DND-41 (cell line): ENCODE results near the gene UBE3D.

Experiments
- ATAC-seq: fragments of 200-7000 bp; cut with Tn5 transposase; 3 replicates; pipeline ENCODE4 v1.9.1; 2021; ENCODE audit warnings: low read depth; ENCODE audit not compliant: insufficient read depth
- DNase-seq: peaks from one replicate; pipeline ENCODE4 v3.0.0-alpha.2; 2020
- H2AFZ ChIP-seq: 2 replicates; pipeline ENCODE4 v1.6.0; 2012; ENCODE audit warnings: low read depth, low read length
- H3K27ac ChIP-seq: 2 replicates; pipeline ENCODE4 v1.5.1; 2012; ENCODE audit warnings: low read length, inconsistent platforms
- H3K27me3 ChIP-seq: fragments of 200-600 bp; sonication (generic); 2 replicates; pipeline ENCODE4 v1.6.0; 2012; ENCODE audit warnings: low read length, mild to moderate bottlenecking, inconsistent platforms; ENCODE audit not compliant: insufficient read depth, poor library complexity
- H3K36me3 ChIP-seq: 2 replicates; pipeline ENCODE4 v1.5.1; 2012; ENCODE audit warnings: low read length, inconsistent platforms; ENCODE audit not compliant: insufficient read depth
- H3K4me1 ChIP-seq: 2 replicates; pipeline ENCODE4 v1.5.1; 2012; ENCODE audit warnings: mild to moderate bottlenecking, low read length; ENCODE audit not compliant: insufficient read depth
- H3K4me2 ChIP-seq: 2 replicates; pipeline ENCODE4 v1.6.0; 2012; ENCODE audit warnings: mild to moderate bottlenecking, moderate library complexity, low read length, inconsistent platforms; ENCODE audit not compliant: insufficient read depth
- H3K4me3 ChIP-seq, 2 experiments: fragments of 200-600 bp in 1 of 2; shearing (Covaris generic) in 1 of 2; 2 replicates each; pipeline ENCODE4 v1.5.1; 2012 to 2016; ENCODE audit warnings: inconsistent platforms in 2 of 2, low read length in 2 of 2, mild to moderate bottlenecking in 2 of 2, low read depth in 1 of 2, moderate library complexity in 1 of 2
- H3K79me2 ChIP-seq: 2 replicates; pipeline ENCODE4 v1.6.0; 2012; ENCODE audit warnings: low read length, inconsistent platforms; ENCODE audit not compliant: insufficient read depth
- H3K9ac ChIP-seq: 2 replicates; pipeline ENCODE4 v1.6.0; 2012; ENCODE audit warnings: low read depth, mild to moderate bottlenecking, inconsistent platforms, low read length, moderate library complexity
- H3K9me3 ChIP-seq: 2 replicates; pipeline ENCODE4 v1.5.1; 2012; ENCODE audit warnings: low read length, moderate library complexity, mild to moderate bottlenecking, inconsistent platforms; ENCODE audit not compliant: insufficient read depth, severe bottlenecking
- H4K20me1 ChIP-seq: 2 replicates; pipeline ENCODE4 v1.6.0; 2012; ENCODE audit warnings: low read length; ENCODE audit not compliant: insufficient read depth
- CTCF ChIP-seq: IDR thresholded peaks from 2 replicates; pipeline ENCODE4 v1.5.1; 2012; ENCODE audit warnings: borderline replicate concordance, low read length, moderate library complexity, mild to moderate bottlenecking; ENCODE audit not compliant: poor library complexity, severe bottlenecking; ENCODE audit errors: extremely low read depth
- EZH2 ChIP-seq: IDR thresholded peaks from 3 replicates; pipeline ENCODE4 v1.6.1; 2012; ENCODE audit warnings: borderline replicate concordance, low read depth, mild to moderate bottlenecking, moderate library complexity, low read length, inconsistent platforms; ENCODE audit not compliant: severe bottlenecking

Gene UBE3D

GRCh38 chr6:82890240-82890639 lies 175.4 kb downstream of the UBE3D start:
- Histone ChIP-seq H3K79me2 (no peaks in the 10 kb centered on the region), H3K27me3 (no peaks in the 10 kb centered on the region), H2AFZ (no peak overlapping the region), H4K20me1 (no peaks in the 10 kb centered on the region), H3K4me3 (no peak overlapping the region), H3K9me3 (no peaks in the 10 kb centered on the region), H3K9ac (no peak overlapping the region), H3K36me3 (peaks cover 10% of the 10 kb centered on the region; the same call in 1 of the 2 replicates), H3K4me1 (no peaks in the 10 kb centered on the region), H3K27ac (no peak overlapping the region), H3K4me2 (no peak overlapping the region)
- TF ChIP-seq EZH2: no peak
- TF ChIP-seq CTCF: no peak
- no peak for ATAC-seq
- DNase-seq: no peak

- Histone ChIP-seq H3K4me3 (no peak overlapping the region), H3K27me3 (no peaks in the 10 kb centered on the region), H2AFZ (no peak overlapping the region), H3K36me3 (peaks cover 10% of the 10 kb centered on the region; the same call in 1 of the 2 replicates), H3K79me2 (no peaks in the 10 kb centered on the region), H4K20me1 (no peaks in the 10 kb centered on the region), H3K9me3 (no peaks in the 10 kb centered on the region), H3K4me1 (no peaks in the 10 kb centered on the region), H3K4me2 (no peak overlapping the region), H3K9ac (no peak overlapping the region), H3K27ac (no peak overlapping the region)
- TF ChIP-seq CTCF (no peak), EZH2 (no peak)
- ATAC-seq (no peak), DNase-seq (no peak)
Observed at GRCh38 chr6:82889143-82889542, 176.5 kb downstream of the UBE3D start.

- Histone ChIP-seq H3K9ac (no peak overlapping the region), H3K4me3 (no peak overlapping the region)
- ATAC-seq: no peak
Observed at GRCh38 chr6:82882363-82883023, 183.1 kb downstream of the UBE3D start.

More at GRCh38 chr6:82882363-82883023, 183.1 kb downstream of the UBE3D start:
- Histone ChIP-seq H3K79me2 (no peaks in the 10 kb centered on the region), H3K4me2 (no peak overlapping the region), H3K27ac (no peak overlapping the region), H3K4me1 (no peaks in the 10 kb centered on the region), H3K36me3 (no peaks in the 10 kb centered on the region), H2AFZ (no peak overlapping the region), H3K27me3 (no peaks in the 10 kb centered on the region), H4K20me1 (no peaks in the 10 kb centered on the region), H3K9me3 (no peaks in the 10 kb centered on the region)
- TF ChIP-seq EZH2 (no peak), CTCF (no peak)
- no peak for DNase-seq
